ENCODE results near the gene HECW1. TPM values are rescaled to one million over a fixed set of nuclear protein-coding genes. Genes with fewer than 3 reads are reported as not detected.

The HECW1 gene
- total and polyA plus RNA-seq, 2 of the 13 experiments (the other 11 are each of a cell fraction or from before 2014, with no cell fraction given), result not detected

- TF ChIP-seq ZNF800 (CRISPR knock-in tag; IDR thresholded peaks at IDR 0.05), result no peak
- TF ChIP-seq ELK4 (CRISPR knock-in tag; IDR thresholded peaks at IDR 0.05; ENCODE audit: borderline replicate concordance), result no peak
These were observed 449.9 kb downstream of the HECW1 start (continued) for GRCh38 chr7:43562383-43562782.

- Histone ChIP-seq H2AFZ (ENCODE audit: low read length) (no peak overlapping the region), H3K27me3 (ENCODE audit: control insufficient read depth in 1 of 2, insufficient read depth in 2 of 2, low read length in 2 of 2) (no peaks in the 10 kb centered on the region; a peak in 2 of 5 replicates)
These were observed 453.3 kb downstream of the HECW1 start for GRCh38 chr7:43565786-43566185.

More at GRCh38 chr7:43565786-43566185, 453.3 kb downstream of the HECW1 start:
- 52% methylated on average over 6 of the region's 6 CpGs for WGBS (ENCODE audit: low lambda C conversion rate)
- ChIA-PET CTCF (ENCODE audit: low intra/inter-chr PET ratio, low total read pairs) (no interaction called here), POLR2A (no interaction called here)
- no peaks in the 10 kb centered on the region for H4K20me1 ChIP-seq (ENCODE audit: insufficient read depth, low read length)
- no peak overlapping the region for H3K4me3 ChIP-seq (replicated peaks in 1 of 3; ENCODE audit: insufficient read depth in 1 of 3, low read depth in 2 of 3, low read length in 3 of 3)
- H3K9me3 ChIP-seq (ENCODE audit: low read length), result no peaks in the 10 kb centered on the region
- no TSS peak for BruUV-seq (replicated peaks)
- no peak for DNase-seq (ENCODE audit: low spot score)
- no peak overlapping the region for H3K9ac ChIP-seq (ENCODE audit: insufficient read depth, low read depth, low read length)
- H3K79me2 ChIP-seq (ENCODE audit: insufficient read depth, low read length), result no peaks in the 10 kb centered on the region
- ATAC-seq, result no peak
- peaks cover 14% of the 10 kb centered on the region for H3K4me1 ChIP-seq (ENCODE audit: insufficient read depth, low read length)
- no peak for FAIRE-seq
- no peaks in the 10 kb centered on the region for H3K36me3 ChIP-seq (replicated peaks in 1 of 2; ENCODE audit: control insufficient read depth in 1 of 2, insufficient read depth in 2 of 2, low read length in 2 of 2)
- H3K27ac ChIP-seq (ENCODE audit: extremely low read length, insufficient read depth, low read length), result no peak overlapping the region
- in situ Hi-C loops (cut with HindIII; ENCODE audit: extremely low pct_ligation_motif_present, low pct_unique_long_range_greater_than_20kb) (no loop called here), intact Hi-C loops (cut with micrococcal nuclease; ENCODE audit: unreplicated experiment) (no loop called here)
- H3K4me2 ChIP-seq (ENCODE audit: low read depth, low read length), result no peak overlapping the region
- peak; percentile 75 to 83 for TF ChIP-seq MAFK (conservative IDR thresholded peaks at IDR 0.05 in 1 of 2, IDR thresholded peaks at IDR 0.05 in 1 of 2; ENCODE audit: low read length in 2 of 2)
- peak; percentile 77 for TF ChIP-seq MAFF (IDR thresholded peaks at IDR 0.05; ENCODE audit: low read depth, low read length)
- TF ChIP-seq ZNF343 (CRISPR knock-in tag; IDR thresholded peaks at IDR 0.05), result no peak
- peak; percentile 64; the same call in 1 of the 2 replicates for TF ChIP-seq RAD51 (IDR thresholded peaks at IDR 0.05; ENCODE audit: borderline replicate concordance)

Measured in HepG2 (cell line).